Breast epithelium (tissue), 4 donors: ENCODE measurements around the gene PRG3. TPM values are rescaled to one million over a fixed set of nuclear protein-coding genes. Genes with fewer than 3 reads are reported as not detected.

Source experiments
- DNase-seq, 2 donors: peaks; one replicate each; pipeline ENCODE4 v3.0.0-alpha.2; 2019; ENCODE audit warnings: low spot score in 2 of 2
- H3K27ac ChIP-seq, 2 donors: fragments of 200-600 bp; sonication (generic) in 1 of 2; one replicate each; pipeline ENCODE4 v1.5.1; 2016 to 2019; ENCODE audit warnings: mild to moderate bottlenecking in 1 of 2
- H3K27me3 ChIP-seq, 2 donors: fragments of 200-600 bp; sonication (generic) in 1 of 2; one replicate each; pipeline versions ENCODE4 v1.5.1 to v1.6.0; 2017 to 2019; ENCODE audit warnings: control low read depth in 1 of 2, mild to moderate bottlenecking in 1 of 2
- H3K36me3 ChIP-seq: fragments of 200-600 bp; one replicate; pipeline ENCODE4 v1.5.1; 2019
- H3K4me1 ChIP-seq, 2 donors: fragments of 200-600 bp; sonication (generic); one replicate each; pipeline ENCODE4 v1.5.1; 2016 to 2019; ENCODE audit warnings: control low read depth in 1 of 2
- H3K4me3 ChIP-seq, 3 donors: fragments of 200-600 bp; sonication (generic); 1 replicate in 2 of 3; 2 replicates in 1 of 3; pipeline ENCODE4 v1.5.1; 2016 to 2019; ENCODE audit warnings: mild to moderate bottlenecking in 3 of 3, moderate library complexity in 2 of 3
- H3K9me3 ChIP-seq, 2 donors: fragments of 200-600 bp; sonication (generic) in 1 of 2; one replicate each; pipeline ENCODE4 v1.5.1; 2016 to 2019; ENCODE audit warnings: control low read depth in 1 of 2
- POLR2A ChIP-seq: fragments of 450-650 bp; IDR thresholded peaks from one replicate; pipeline ENCODE4 v1.6.1; 2016; ENCODE audit warnings: antibody characterized with exemption, mild to moderate bottlenecking, moderate library complexity
- POLR2AphosphoS5 ChIP-seq, 3 donors: sonication (generic); formaldehyde crosslinking; IDR thresholded peaks; one replicate each; pipeline ENCODE4 v1.6.1; 2017; ENCODE audit warnings: antibody characterized with exemption in 3 of 3
- intact Hi-C: fragments of 100-400 bp; cut with DNase I; formaldehyde crosslinking; loops from one replicate; pipeline ENCODE4 v1.15.1; 2023; ENCODE audit warnings: low total_unique reads
- total RNA-seq, 3 donors: library from RNA; depleted of rRNA; stranded (reverse); fragments of >200 nt; gene quantifications; one replicate each; pipeline ENCODE4 v1.1.0, GENCODE V29; 2016
- TF ChIP-seq, protein P1 (sequence below), 3 donors: fragments of 450-650 bp; IDR thresholded peaks; one replicate each; pipeline ENCODE4 v1.5.1; 2016 to 2017; ENCODE audit warnings: antibody characterized with exemption in 3 of 3, mild to moderate bottlenecking in 3 of 3, moderate library complexity in 3 of 3

The PRG3 gene
- total RNA-seq, 3 donors from 2014 or later: not detected

- no peaks in the 10 kb centered on the region for H3K36me3 ChIP-seq
- no peak for DNase-seq
- intact Hi-C loops: no loop called here
- H3K4me1 ChIP-seq: no peaks in the 10 kb centered on the region
- TF ChIP-seq, protein P1, sequence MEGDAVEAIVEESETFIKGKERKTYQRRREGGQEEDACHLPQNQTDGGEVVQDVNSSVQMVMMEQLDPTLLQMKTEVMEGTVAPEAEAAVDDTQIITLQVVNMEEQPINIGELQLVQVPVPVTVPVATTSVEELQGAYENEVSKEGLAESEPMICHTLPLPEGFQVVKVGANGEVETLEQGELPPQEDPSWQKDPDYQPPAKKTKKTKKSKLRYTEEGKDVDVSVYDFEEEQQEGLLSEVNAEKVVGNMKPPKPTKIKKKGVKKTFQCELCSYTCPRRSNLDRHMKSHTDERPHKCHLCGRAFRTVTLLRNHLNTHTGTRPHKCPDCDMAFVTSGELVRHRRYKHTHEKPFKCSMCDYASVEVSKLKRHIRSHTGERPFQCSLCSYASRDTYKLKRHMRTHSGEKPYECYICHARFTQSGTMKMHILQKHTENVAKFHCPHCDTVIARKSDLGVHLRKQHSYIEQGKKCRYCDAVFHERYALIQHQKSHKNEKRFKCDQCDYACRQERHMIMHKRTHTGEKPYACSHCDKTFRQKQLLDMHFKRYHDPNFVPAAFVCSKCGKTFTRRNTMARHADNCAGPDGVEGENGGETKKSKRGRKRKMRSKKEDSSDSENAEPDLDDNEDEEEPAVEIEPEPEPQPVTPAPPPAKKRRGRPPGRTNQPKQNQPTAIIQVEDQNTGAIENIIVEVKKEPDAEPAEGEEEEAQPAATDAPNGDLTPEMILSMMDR (IDR thresholded peaks at IDR 0.05): no peak
- TF ChIP-seq POLR2AphosphoS5 (IDR thresholded peaks at IDR 0.05): no peak
- H3K4me3 ChIP-seq: no peak overlapping the region
- no peaks in the 10 kb centered on the region for H3K27me3 ChIP-seq
- H3K9me3 ChIP-seq: no peaks in the 10 kb centered on the region
- no peak overlapping the region for H3K27ac ChIP-seq
Observed at GRCh38 chr11:57370941-57371340, 10.0 kb downstream of the PRG3 start.

DNA sequence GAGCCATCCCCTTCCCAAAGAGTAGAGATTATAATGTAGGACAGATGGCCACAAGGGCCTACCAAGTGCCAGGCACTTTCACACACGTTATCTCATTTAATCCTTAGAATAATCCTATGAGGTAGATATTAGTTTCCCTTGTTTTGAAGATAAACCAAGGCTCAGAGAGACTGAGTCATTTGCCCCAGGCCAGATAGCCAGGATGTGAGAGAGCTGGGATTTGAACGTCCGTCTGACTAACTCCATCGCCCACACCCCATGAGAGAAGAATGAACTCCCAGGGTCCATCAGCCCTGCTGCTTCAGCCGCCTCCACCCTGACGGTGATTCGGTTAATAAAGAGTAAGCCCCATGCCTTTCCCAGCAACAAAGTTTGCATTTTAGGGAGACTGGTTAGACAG is 10.7 kb downstream of the PRG3 start:
- TF ChIP-seq POLR2AphosphoS5 (IDR thresholded peaks at IDR 0.05) (no peak), POLR2A (no peak)
- TF ChIP-seq, protein P1 (IDR thresholded peaks at IDR 0.05): no peak
- no peaks in the 10 kb centered on the region for H3K4me1 ChIP-seq
- DNase-seq: no peak
- H3K36me3 ChIP-seq: no peaks in the 10 kb centered on the region
- H3K27me3 ChIP-seq: no peaks in the 10 kb centered on the region
- intact Hi-C loops: no loop called here
- no peak overlapping the region for H3K27ac ChIP-seq
- no peaks in the 10 kb centered on the region for H3K9me3 ChIP-seq
- H3K4me3 ChIP-seq: no peak overlapping the region

DNA sequence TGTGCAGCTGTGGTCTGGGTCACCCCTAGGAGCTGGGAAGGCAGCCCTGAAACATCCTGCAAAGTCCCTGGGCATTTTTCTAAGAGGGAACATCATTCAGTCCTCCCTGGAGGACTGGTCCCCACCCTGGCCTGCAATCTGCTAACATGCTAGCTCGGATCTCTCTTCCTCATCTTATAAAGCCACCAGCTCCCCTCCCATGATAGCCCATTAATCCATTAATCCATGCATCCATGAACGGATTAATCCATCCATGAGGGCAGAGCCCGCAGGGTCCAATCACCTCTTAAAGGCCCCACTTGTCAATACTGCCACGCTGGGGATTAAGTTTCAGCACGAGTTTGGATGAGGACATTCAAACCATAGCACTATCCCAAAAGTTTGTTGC is 12.1 kb downstream of the PRG3 start:
- no peaks in the 10 kb centered on the region for H3K9me3 ChIP-seq
- no peak for DNase-seq
- intact Hi-C loops: no loop called here
- TF ChIP-seq, protein P1 (IDR thresholded peaks at IDR 0.05): no peak
- TF ChIP-seq POLR2A (no peak), POLR2AphosphoS5 (IDR thresholded peaks at IDR 0.05) (no peak)
- no peak overlapping the region for H3K4me3 ChIP-seq
- no peaks in the 10 kb centered on the region for H3K36me3 ChIP-seq
- no peaks in the 10 kb centered on the region for H3K4me1 ChIP-seq
- H3K27ac ChIP-seq: no peak overlapping the region
- H3K27me3 ChIP-seq: no peaks in the 10 kb centered on the region

GRCh38 chr11:57368106-57368844 is 12.7 kb downstream of the PRG3 start:
- intact Hi-C loops: no loop called here
- no peak overlapping the region for H3K4me3 ChIP-seq
- no peaks in the 10 kb centered on the region for H3K36me3 ChIP-seq
- no peak overlapping the region for H3K27ac ChIP-seq
- TF ChIP-seq, protein P1 (IDR thresholded peaks at IDR 0.05): no peak
- TF ChIP-seq POLR2A: no peak
- TF ChIP-seq POLR2AphosphoS5 (IDR thresholded peaks at IDR 0.05): no peak
- H3K9me3 ChIP-seq: no peaks in the 10 kb centered on the region
- H3K27me3 ChIP-seq: no peaks in the 10 kb centered on the region
- no peak for DNase-seq
- H3K4me1 ChIP-seq: no peaks in the 10 kb centered on the region

DNA sequence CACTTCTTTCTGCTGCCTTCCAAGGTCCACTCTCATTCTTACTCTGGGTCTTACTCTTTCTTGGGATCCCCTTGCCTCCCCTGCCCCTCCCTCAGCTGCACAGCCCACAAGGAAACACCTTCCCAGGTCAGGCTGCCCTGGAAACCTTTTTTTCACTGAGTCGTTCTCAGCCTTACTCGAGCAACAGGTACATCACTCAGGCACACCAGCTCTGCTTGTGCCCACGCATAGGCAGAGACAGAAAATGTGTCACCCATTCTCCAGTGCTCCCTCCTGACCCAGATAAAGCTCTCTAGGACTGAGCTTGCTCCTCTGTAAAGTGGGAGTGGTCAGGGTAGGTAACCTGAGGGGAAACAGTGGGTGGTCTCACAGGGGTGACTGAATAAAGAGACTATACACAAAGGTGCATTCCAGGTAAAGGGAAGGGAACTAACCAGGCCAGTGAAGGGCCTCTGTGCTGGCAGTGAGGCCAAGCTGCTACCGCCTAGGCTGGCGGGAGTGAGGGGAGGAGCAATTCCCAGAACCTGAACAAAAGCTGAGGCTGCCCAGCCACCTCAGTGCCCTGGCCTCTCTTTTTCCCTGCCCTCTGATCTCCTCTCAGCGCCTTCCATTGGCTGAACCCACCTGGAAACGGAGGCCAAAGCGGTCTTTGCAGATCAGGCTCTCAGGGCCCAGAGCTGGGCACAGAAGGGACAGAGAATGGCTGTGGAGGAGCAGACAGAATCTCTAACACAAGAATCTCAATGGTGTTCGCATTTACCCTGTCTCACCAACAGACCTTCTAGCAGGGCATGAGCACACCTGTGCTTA is 15.9 kb downstream of the PRG3 start:
- Histone ChIP-seq H3K27me3 (no peaks in the 10 kb centered on the region), H3K4me1 (no peaks in the 10 kb centered on the region), H3K27ac (no peak overlapping the region), H3K4me3 (no peak overlapping the region), H3K9me3 (no peaks in the 10 kb centered on the region), H3K36me3 (no peaks in the 10 kb centered on the region)
- intact Hi-C loops: no loop called here
- no peak for DNase-seq
- TF ChIP-seq POLR2AphosphoS5 (IDR thresholded peaks at IDR 0.05): no peak
- no peak for TF ChIP-seq POLR2A
- TF ChIP-seq, protein P1 (IDR thresholded peaks at IDR 0.05): no peak
